Osteoblast (primary cell): ENCODE measurements around the gene KCNH5. TPM values are rescaled to one million over a fixed set of nuclear protein-coding genes. Genes with fewer than 3 reads are reported as not detected.
A peak's percentile ranks its signal among the peaks of the same experiment; 100 is the strongest.

ENCODE experiments used
- DNase-seq: peaks from one replicate; pipeline ENCODE4 v3.0.0; 2011; ENCODE audit warnings: low spot score, mixed read lengths; ENCODE audit not compliant: insufficient read length; ENCODE audit errors: missing footprints
- H2AFZ ChIP-seq: 2 replicates; pipeline ENCODE4 v1.6.0; 2011; ENCODE audit warnings: mild to moderate bottlenecking, low read length
- H3K27ac ChIP-seq: 2 replicates; pipeline ENCODE4 v1.5.1; 2011; ENCODE audit warnings: mild to moderate bottlenecking, low read depth, low read length, moderate library complexity
- H3K27me3 ChIP-seq: 2 replicates; pipeline ENCODE4 v1.6.0; 2012; ENCODE audit warnings: mild to moderate bottlenecking, control low read depth, inconsistent platforms, low read length, moderate library complexity; ENCODE audit not compliant: insufficient read depth
- H3K36me3 ChIP-seq: 2 replicates; pipeline ENCODE4 v1.5.1; 2011; ENCODE audit warnings: mild to moderate bottlenecking, low read length, control low read depth, moderate library complexity; ENCODE audit not compliant: insufficient read depth
- H3K4me1 ChIP-seq: 2 replicates; pipeline ENCODE4 v1.5.1; 2011; ENCODE audit warnings: mild to moderate bottlenecking, low read length, control low read depth, moderate library complexity; ENCODE audit not compliant: insufficient read depth
- H3K4me2 ChIP-seq: 2 replicates; pipeline ENCODE4 v1.6.0; 2011; ENCODE audit warnings: mild to moderate bottlenecking, low read length; ENCODE audit not compliant: insufficient read depth
- H3K4me3 ChIP-seq: fragments of 200-600 bp; sonication (generic); 3 replicates; pipeline ENCODE4 v1.5.1; 2012; ENCODE audit warnings: mild to moderate bottlenecking, low read length, inconsistent platforms; ENCODE audit not compliant: insufficient read depth
- H3K79me2 ChIP-seq: 2 replicates; pipeline ENCODE4 v1.6.0; 2012; ENCODE audit warnings: mild to moderate bottlenecking, low read length, control low read depth, inconsistent platforms; ENCODE audit not compliant: insufficient read depth
- H3K9me3 ChIP-seq: 2 replicates; pipeline ENCODE4 v1.5.1; 2011; ENCODE audit warnings: low read depth, low read length, control low read depth
- H4K20me1 ChIP-seq: 2 replicates; pipeline ENCODE4 v1.6.0; 2012; ENCODE audit warnings: mild to moderate bottlenecking, low read length, control low read depth; ENCODE audit not compliant: insufficient read depth
- total RNA-seq: library from RNA; depleted of rRNA; stranded (reverse); fragments of >200 nt; gene quantifications from 2 replicates; pipeline ENCODE4 v1.2.3, GENCODE V29; 2012
- TF ChIP-seq, protein P1 (sequence below): IDR thresholded peaks from 2 replicates; pipeline ENCODE4 v1.5.1; 2011; ENCODE audit warnings: mild to moderate bottlenecking, low read depth, low read length, moderate library complexity; ENCODE audit errors: extremely low read depth

The KCNH5 gene
- total RNA-seq, 1 donor = not detected

GRCh38 chr14:63051301-63051700, 6.0 kb upstream of the KCNH5 start:
- TF ChIP-seq, protein P1, sequence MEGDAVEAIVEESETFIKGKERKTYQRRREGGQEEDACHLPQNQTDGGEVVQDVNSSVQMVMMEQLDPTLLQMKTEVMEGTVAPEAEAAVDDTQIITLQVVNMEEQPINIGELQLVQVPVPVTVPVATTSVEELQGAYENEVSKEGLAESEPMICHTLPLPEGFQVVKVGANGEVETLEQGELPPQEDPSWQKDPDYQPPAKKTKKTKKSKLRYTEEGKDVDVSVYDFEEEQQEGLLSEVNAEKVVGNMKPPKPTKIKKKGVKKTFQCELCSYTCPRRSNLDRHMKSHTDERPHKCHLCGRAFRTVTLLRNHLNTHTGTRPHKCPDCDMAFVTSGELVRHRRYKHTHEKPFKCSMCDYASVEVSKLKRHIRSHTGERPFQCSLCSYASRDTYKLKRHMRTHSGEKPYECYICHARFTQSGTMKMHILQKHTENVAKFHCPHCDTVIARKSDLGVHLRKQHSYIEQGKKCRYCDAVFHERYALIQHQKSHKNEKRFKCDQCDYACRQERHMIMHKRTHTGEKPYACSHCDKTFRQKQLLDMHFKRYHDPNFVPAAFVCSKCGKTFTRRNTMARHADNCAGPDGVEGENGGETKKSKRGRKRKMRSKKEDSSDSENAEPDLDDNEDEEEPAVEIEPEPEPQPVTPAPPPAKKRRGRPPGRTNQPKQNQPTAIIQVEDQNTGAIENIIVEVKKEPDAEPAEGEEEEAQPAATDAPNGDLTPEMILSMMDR = no peak
- no peaks in the 10 kb centered on the region for H3K36me3 ChIP-seq
- no peak overlapping the region for H3K4me3 ChIP-seq
- no peaks in the 10 kb centered on the region for H3K79me2 ChIP-seq
- H3K9me3 ChIP-seq = no peaks in the 10 kb centered on the region
- no peaks in the 10 kb centered on the region for H4K20me1 ChIP-seq
- peaks cover 3% of the 10 kb centered on the region for H3K27me3 ChIP-seq
- H3K4me1 ChIP-seq = no peaks in the 10 kb centered on the region
- DNase-seq = no peak
- H3K27ac ChIP-seq = no peak overlapping the region
- H2AFZ ChIP-seq = no peak overlapping the region
- H3K4me2 ChIP-seq = no peak overlapping the region

GRCh38 chr14:63050694-63051093, 5.4 kb upstream of the KCNH5 start:
- no peak overlapping the region for H3K4me3 ChIP-seq
- no peaks in the 10 kb centered on the region for H3K79me2 ChIP-seq
- H3K4me2 ChIP-seq = no peak overlapping the region
- DNase-seq = no peak
- peaks cover 5% of the 10 kb centered on the region for H3K27me3 ChIP-seq
- no peaks in the 10 kb centered on the region for H3K4me1 ChIP-seq
- no peaks in the 10 kb centered on the region for H3K36me3 ChIP-seq
- no peak overlapping the region for H2AFZ ChIP-seq
- no peak overlapping the region for H3K27ac ChIP-seq
- no peaks in the 10 kb centered on the region for H3K9me3 ChIP-seq
- H4K20me1 ChIP-seq = no peaks in the 10 kb centered on the region
- TF ChIP-seq, protein P1 = no peak

- H4K20me1 ChIP-seq = no peaks in the 10 kb centered on the region
- H3K36me3 ChIP-seq = no peaks in the 10 kb centered on the region
- H3K4me1 ChIP-seq = no peaks in the 10 kb centered on the region
- H3K79me2 ChIP-seq = no peaks in the 10 kb centered on the region
- H3K27me3 ChIP-seq = peaks cover 15% of the 10 kb centered on the region
- no peak overlapping the region for H3K27ac ChIP-seq
- H3K9me3 ChIP-seq = no peaks in the 10 kb centered on the region
- no peak overlapping the region for H3K4me3 ChIP-seq
- TF ChIP-seq, protein P1 = no peak
- DNase-seq = no peak
- no peak overlapping the region for H2AFZ ChIP-seq
- H3K4me2 ChIP-seq = no peak overlapping the region
Measured at GRCh38 chr14:63046339-63047268, 1.3 kb upstream of the KCNH5 start.

- Histone ChIP-seq H3K4me3 (no peak overlapping the region), H3K27ac (no peak overlapping the region), H4K20me1 (no peaks in the 10 kb centered on the region), H3K4me2 (no peak overlapping the region), H3K79me2 (no peaks in the 10 kb centered on the region), H3K9me3 (no peaks in the 10 kb centered on the region), H2AFZ (no peak overlapping the region), H3K27me3 (peaks cover 15% of the 10 kb centered on the region), H3K4me1 (no peaks in the 10 kb centered on the region), H3K36me3 (no peaks in the 10 kb centered on the region)
- peak; percentile 85 for DNase-seq
- TF ChIP-seq, protein P1 = no peak
Measured at GRCh38 chr14:63045612-63046320, 508 bp upstream of the KCNH5 start.
